ENCODE data around the gene MFAP2.
A peak's percentile ranks its signal among the peaks of the same experiment; 100 is the strongest.

Gene MFAP2

GRCh38 chr1:16976966-16977365 is 3.5 kb downstream of the MFAP2 start:
- no peak overlapping the region for H3K4me3 ChIP-seq (ENCODE audit: low read depth, low read length)
- ChIA-PET CTCF (interaction anchor here (2.8 kb wide), 1 partner anchor 10 kb away, joined by 13 read pairs; no protein-coding TSS in a partner anchor), POLR2A (interaction anchor here (0.7 to 5.3 kb wide), 2 partner anchors 10 to 15 kb away, joined by 3 to 23 read pairs; no protein-coding TSS in a partner anchor)
- H3K4me1 ChIP-seq (ENCODE audit: control insufficient read depth, insufficient read depth, low read length), result no peaks in the 10 kb centered on the region; the same call in 1 of the 2 replicates
- H3K36me3 ChIP-seq (ENCODE audit: control insufficient read depth in 2 of 2, insufficient read depth in 1 of 2, low read length in 2 of 2), result peaks cover 0 to 5% of the 10 kb centered on the region in 2 experiments; a peak in 1 of 3 replicates
- TF ChIP-seq PRDM1 (tag by site-specific recombination; IDR thresholded peaks at IDR 0.05), result no peak
- TF ChIP-seq ZNF76 (tag by site-specific recombination; IDR thresholded peaks at IDR 0.05; ENCODE audit: borderline replicate concordance, low read depth), result no peak
- 0 out of 2 replicates have a peak, but pooled peaks have one; percentile 25 for TF ChIP-seq GLIS2 (tag by site-specific recombination; IDR thresholded peaks at IDR 0.05)
- TF ChIP-seq BCL11B (tag by site-specific recombination; IDR thresholded peaks at IDR 0.05; ENCODE audit: low read depth), result 0 out of 2 replicates have a peak, but pooled peaks have one; percentile 51
- no peaks in the 10 kb centered on the region for H3K9me3 ChIP-seq (ENCODE audit: control insufficient read depth, insufficient read depth, low read depth, low read length)
- no peak overlapping the region for H3K27ac ChIP-seq (ENCODE audit: extremely low read depth, low read depth, low read length)

- Histone ChIP-seq H3K36me3 (ENCODE audit: control insufficient read depth in 2 of 2, insufficient read depth in 1 of 2, low read length in 2 of 2) (peaks cover 0 to 15% of the 10 kb centered on the region in 2 experiments; a peak in 1 of 3 replicates), H3K9me3 (ENCODE audit: control insufficient read depth, insufficient read depth, low read depth, low read length) (no peaks in the 10 kb centered on the region), H3K4me1 (ENCODE audit: control insufficient read depth, insufficient read depth, low read length) (no peaks in the 10 kb centered on the region; the same call in 1 of the 2 replicates), H3K4me3 (ENCODE audit: low read depth, low read length) (no peak overlapping the region), H3K27ac (ENCODE audit: extremely low read depth, low read depth, low read length) (no peak overlapping the region)
- ChIA-PET CTCF (interaction anchor here (2.8 kb wide), 1 partner anchor 11 kb away, joined by 13 read pairs; no protein-coding TSS in a partner anchor), POLR2A (interaction anchor here (0.8 to 5.3 kb wide), 4 partner anchors 9 to 24 kb away, joined by 3 to 23 read pairs (median 4); no protein-coding TSS in a partner anchor)
- TF ChIP-seq PATZ1 (tag by site-specific recombination; IDR thresholded peaks at IDR 0.05), result 0 out of 2 replicates have a peak, but pooled peaks have one; percentile 38
- TF ChIP-seq EGR2 (tag by site-specific recombination; IDR thresholded peaks at IDR 0.05; ENCODE audit: low read depth), result peak; percentile 83
- no peak for TF ChIP-seq YY1 (tag by site-specific recombination; IDR thresholded peaks at IDR 0.05)
- TF ChIP-seq ZFHX2 (tag by site-specific recombination; conservative IDR thresholded peaks at IDR 0.05), result peak; percentile 74
Measured at GRCh38 chr1:16975838-16976237, 4.6 kb downstream of the MFAP2 start.

- Histone ChIP-seq H3K36me3 (ENCODE audit: control insufficient read depth in 2 of 2, insufficient read depth in 1 of 2, low read length in 2 of 2) (peaks cover 0 to 22% of the 10 kb centered on the region in 2 experiments; a peak in 1 of 3 replicates), H3K27ac (ENCODE audit: extremely low read depth, low read depth, low read length) (no peak overlapping the region), H3K4me1 (ENCODE audit: control insufficient read depth, insufficient read depth, low read length) (no peaks in the 10 kb centered on the region; the same call in 1 of the 2 replicates), H3K9me3 (ENCODE audit: control insufficient read depth, insufficient read depth, low read depth, low read length) (no peaks in the 10 kb centered on the region), H3K4me3 (ENCODE audit: low read depth, low read length) (no peak overlapping the region)
- CTCF ChIA-PET, result interaction anchor here (0.6 to 2.8 kb wide), 3 partner anchors 11 to 15 kb away, joined by 3 to 13 read pairs (median 3); no protein-coding TSS in a partner anchor
- POLR2A ChIA-PET, result interaction anchor here (0.8 to 1.2 kb wide), 2 partner anchors 8 to 24 kb away, joined by 3 to 5 read pairs; no protein-coding TSS in a partner anchor
- no peak for TF ChIP-seq BCL11A (tag by site-specific recombination; IDR thresholded peaks at IDR 0.05; ENCODE audit: low read depth)
- TF ChIP-seq ZSCAN23 (tag by site-specific recombination; IDR thresholded peaks at IDR 0.05), result no peak
- TF ChIP-seq ZNF560 (tag by site-specific recombination; IDR thresholded peaks at IDR 0.05; ENCODE audit: borderline replicate concordance), result no peak
- TF ChIP-seq ZNF549 (tag by site-specific recombination; IDR thresholded peaks at IDR 0.05), result no peak
- TF ChIP-seq SCRT1 (tag by site-specific recombination; IDR thresholded peaks at IDR 0.05; ENCODE audit: borderline replicate concordance), result no peak
- no peak for TF ChIP-seq ZNF473 (tag by site-specific recombination; IDR thresholded peaks at IDR 0.05)
- no peak for TF ChIP-seq ZNF341 (tag by site-specific recombination; IDR thresholded peaks at IDR 0.05; ENCODE audit: low read depth)
- TF ChIP-seq ZNF658 (tag by site-specific recombination; IDR thresholded peaks at IDR 0.05), result no peak
- no peak for TF ChIP-seq AEBP2 (tag by site-specific recombination; IDR thresholded peaks at IDR 0.05; ENCODE audit: borderline replicate concordance)
- no peak for TF ChIP-seq ZFP41 (tag by site-specific recombination; IDR thresholded peaks at IDR 0.05; ENCODE audit: borderline replicate concordance)
- no peak for TF ChIP-seq ZNF175 (tag by site-specific recombination; IDR thresholded peaks at IDR 0.05)
- no peak for TF ChIP-seq ZSCAN16 (tag by site-specific recombination; IDR thresholded peaks at IDR 0.05)
- TF ChIP-seq HOXC10 (CRISPR knock-in tag; IDR thresholded peaks at IDR 0.05), result no peak
Measured at GRCh38 chr1:16975211-16975610, 5.2 kb downstream of the MFAP2 start.

All from HEK293 (cell line).